GM21825 (cell line): ENCODE data around the gene UBE2O.

Experiments
- ATAC-seq: cut with Tn5 transposase; IDR thresholded peaks from one replicate; pipeline ENCODE4 v1.9.1; 2021; ENCODE audit warnings: mild to moderate bottlenecking, moderate library complexity; ENCODE audit not compliant: unreplicated experiment

Gene UBE2O

DNA sequence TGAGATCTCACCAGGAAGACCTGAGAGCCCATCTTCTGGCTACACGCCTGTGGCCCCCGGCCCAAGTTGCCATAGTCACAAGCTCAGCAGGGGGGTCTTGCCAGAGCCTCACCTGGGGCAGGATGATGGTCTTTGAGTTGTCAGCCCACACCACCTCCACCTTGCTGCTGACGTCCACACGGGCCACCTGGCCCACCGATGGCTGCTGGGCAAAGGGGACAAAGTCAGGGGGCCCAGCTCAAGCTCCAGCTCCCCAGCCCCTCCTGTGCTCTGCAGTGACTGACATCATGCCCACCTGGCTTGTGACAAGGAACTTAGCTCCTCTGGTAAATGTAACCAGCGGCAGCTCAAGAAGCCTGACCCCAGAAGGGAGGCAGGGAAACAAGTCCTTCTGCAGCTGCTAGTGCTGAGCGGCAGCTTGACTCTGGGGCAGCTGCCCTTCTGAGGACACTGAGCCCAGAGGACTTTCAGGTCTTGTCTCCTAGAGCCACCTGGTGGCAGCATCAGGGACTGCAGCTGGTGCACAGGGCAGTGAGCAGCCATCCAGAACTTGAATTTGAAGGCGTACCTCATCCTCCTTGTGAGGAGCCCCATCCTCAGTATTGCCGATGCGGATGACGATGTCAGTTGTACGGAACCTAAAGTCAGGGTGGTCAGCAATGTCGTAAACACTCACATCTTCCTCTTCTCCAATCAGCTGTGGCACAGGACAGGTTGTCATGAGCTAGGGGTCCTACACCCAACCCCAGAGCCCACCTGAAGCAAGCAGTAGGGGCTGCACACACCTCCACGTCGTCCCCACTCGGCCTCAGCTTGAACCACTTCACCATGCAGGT lies 55.0 kb downstream of the UBE2O start:
- ATAC-seq, result no peak

- ATAC-seq, result no peak
Observed at GRCh38 chr17:76397184-76397583, 55.8 kb downstream of the UBE2O start.

DNA sequence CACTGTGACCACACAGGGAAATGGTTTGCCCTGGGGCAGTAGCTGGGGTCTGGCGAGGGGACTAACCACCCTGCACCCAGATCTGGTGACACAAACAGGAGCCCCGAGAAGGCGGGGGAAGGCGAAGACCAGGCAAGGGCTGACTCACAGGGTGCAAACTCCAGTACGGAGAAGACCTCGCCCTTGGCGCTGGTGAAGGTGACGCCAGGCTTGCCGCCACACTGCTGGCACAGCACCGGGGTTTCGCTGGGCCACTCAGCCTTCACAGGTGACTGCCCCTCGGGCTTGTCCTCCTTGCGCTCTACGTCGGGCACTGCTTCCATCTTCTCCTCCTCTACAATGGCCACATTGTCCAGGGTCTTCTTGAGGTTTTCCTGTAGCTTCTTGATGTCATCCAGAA lies 57.0 kb downstream of the UBE2O start:
- no peak for ATAC-seq

GRCh38 chr17:76394166-76394565 lies 58.8 kb downstream of the UBE2O start:
- no peak for ATAC-seq

DNA sequence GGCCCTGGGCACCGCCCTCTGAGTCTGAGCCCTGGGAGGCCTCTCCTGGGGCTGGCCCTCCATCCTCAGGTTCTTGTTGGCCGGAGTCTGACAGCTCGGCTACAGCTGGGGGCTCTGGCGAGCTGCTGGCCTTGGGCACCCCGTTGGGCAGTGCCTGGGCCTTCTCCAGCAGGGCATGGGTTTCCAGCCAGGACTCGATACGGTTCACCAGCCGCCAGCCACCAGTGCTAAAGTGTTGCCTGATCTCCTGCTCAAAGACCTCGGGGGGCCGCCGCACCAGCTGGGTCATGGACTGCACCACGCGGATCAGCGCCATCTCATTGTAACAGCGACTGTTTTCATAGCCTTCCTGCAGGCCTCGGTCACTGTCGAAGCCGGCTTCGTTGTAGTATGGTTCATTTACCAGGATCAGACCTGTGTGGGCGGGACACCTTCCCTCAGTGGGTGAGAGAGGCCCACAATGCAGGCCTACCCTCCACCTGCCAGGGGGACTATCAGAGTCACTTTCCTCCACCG lies 61.7 kb downstream of the UBE2O start:
- no peak for ATAC-seq

DNA sequence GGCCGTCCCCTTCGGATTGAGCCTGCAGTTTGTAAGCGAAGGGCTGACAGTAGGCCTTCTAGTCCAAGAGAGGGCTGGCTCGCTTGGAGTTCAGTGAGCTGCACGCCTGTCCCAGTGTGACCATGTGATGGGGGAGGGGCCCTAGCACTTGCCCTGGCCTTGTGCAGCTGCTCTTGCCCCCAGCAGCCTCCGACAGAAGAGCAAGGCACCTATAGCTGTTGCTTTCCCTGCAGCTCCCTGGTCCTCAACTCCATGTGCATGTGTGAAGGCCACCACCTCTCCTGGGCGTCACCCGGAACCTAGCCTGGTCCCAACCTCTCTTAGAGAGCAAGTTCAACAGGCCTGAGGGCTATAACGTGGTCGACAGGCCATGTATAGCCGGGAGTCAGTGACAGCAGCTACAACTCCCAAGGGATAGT lies 62.9 kb downstream of the UBE2O start:
- ATAC-seq, result no peak

- no peak for ATAC-seq
Observed at GRCh38 chr17:76388966-76389888, 63.7 kb downstream of the UBE2O start.

GRCh38 chr17:76386966-76387765 lies 65.8 kb downstream of the UBE2O start:
- ATAC-seq, result no peak

DNA sequence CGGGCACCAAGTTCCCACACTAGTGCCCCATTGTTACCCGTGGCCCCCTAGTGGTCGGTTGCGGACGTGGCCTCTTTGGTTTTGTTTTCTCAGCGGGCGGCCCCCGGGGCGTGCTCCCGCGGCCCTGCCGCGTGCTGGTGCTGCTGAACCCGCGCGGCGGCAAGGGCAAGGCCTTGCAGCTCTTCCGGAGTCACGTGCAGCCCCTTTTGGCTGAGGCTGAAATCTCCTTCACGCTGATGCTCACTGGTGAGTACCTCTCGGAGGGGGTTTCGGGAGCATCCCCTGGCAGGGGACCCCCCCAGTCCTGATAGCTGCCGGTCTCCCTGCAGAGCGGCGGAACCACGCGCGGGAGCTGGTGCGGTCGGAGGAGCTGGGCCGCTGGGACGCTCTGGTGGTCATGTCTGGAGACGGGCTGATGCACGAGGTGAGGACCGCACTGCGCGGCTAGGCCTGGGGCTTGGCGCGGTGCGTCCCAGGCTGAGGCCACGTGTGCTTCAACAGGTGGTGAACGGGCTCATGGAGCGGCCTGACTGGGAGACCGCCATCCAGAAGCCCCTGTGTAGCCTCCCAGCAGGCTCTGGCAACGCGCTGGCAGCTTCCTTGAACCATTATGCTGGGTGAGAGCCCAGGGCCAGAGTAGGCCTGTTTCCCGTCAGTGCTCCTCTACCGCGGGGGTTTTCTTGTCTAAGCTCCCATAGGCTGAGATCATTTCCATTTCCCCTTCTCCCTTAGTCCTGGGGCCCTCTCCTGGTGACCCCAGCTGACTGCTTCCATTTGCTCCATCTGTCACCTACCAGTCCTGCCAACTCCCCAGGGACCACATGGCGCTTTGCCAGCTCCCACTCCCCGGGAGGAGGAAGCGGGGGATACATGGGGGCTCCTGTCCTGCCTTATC lies 66.8 kb downstream of the UBE2O start:
- ATAC-seq, result no peak

GRCh38 chr17:76384987-76385891 lies 67.7 kb downstream of the UBE2O start:
- ATAC-seq, result no peak

GRCh38 chr17:76384222-76384986 lies 68.5 kb downstream of the UBE2O start, which contains the start of gene SPHK1:
TSS of gene SPHK1 (plus strand) at chr17:76384609. CDS start at chr17:76385645, 1,036 bp downstream.
- ATAC-seq, result peak; percentile 51

- ATAC-seq, result peak; percentile 7
Observed at GRCh38 chr17:76383546-76384221, 69.3 kb downstream of the UBE2O start.

DNA sequence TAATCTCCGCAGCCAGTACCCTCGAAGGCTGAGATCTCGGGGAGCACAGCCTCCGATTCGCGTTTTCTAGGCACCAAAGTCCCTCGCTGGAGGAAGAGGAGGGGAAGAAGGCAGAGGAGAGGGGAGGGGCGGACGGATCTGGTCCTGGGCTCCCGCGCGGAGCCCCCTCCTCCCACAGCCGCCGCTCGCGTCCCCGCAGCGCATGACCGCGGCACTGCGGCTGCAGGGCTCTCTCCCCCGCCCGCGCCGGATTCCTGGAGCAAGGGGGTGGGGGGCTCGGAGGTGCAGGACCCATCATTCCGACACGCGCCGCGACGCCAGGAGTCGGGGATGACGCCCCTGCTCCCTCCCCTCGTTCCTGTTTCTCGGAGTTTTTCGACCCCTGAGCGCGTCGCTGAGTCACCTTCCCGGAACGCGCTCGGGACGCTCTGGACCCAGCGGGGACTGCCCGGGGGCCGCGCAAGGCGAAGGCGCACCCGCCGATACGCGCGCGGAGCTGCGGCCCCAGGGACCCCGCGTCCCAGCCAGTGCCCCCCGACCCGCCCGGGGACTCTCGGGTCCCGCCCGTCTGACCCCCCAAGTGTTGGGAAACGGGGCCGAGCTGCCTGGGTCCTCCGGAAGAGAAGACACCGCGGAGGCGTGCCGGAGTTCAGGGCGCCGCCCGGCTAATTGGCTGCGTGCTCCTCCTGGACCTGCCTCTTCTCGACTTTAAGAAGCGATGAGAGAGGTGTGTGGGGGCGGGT lies 70.0 kb downstream of the UBE2O start:
- ATAC-seq, result no peak

- no peak for ATAC-seq
Observed at GRCh38 chr17:76382351-76382802, 70.6 kb downstream of the UBE2O start.

DNA sequence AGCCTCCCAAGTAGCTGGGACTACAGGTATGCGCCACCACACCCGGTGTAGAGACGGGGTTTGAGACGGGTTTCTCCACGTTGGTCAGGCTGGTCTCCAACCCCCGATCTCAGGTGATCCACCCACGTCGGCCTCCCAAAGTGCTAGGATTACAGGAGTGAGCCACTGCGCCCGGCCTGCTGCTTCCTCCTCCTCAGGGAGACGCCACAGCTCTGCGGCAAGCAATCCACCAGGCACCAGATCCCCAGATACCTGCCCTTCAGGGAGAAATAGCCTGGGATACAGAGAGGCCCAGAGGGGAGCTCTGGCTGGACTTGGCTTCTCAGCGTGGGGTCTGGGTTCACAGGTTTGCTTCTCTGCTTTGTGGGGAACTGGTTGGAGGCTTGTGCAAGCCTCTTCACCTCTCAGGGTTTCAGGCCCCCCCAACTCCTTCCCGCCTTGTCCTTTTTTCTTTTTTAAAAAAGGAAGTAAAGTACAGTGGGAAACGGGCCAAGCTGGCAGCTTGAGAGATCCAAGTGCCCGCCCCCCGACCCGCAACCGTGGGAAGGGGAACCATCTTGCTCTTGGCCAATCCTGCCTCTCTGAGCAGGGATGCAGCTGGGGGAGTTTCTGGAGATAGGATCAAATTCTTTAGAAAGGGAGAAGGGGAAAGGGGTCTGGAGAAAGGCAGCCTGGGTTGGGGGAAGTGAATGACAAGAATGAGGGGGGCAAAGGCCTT lies 71.2 kb downstream of the UBE2O start:
- no peak for ATAC-seq
